SU-DHL-6 (cell line): ENCODE data around the gene CDC42EP3.

Experiments
- CTCF ChIP-seq: fragments of 200-600 bp; sonication (generic); IDR thresholded peaks from one replicate; pipeline ENCODE4 v1.5.1; 2017; ENCODE audit warnings: antibody characterized with exemption, mild to moderate bottlenecking, low read length, moderate library complexity; ENCODE audit not compliant: insufficient read depth, poor library complexity, severe bottlenecking
- EZH2phosphoT487 ChIP-seq: fragments of 200-600 bp; sonication (generic), shearing (Covaris generic); conservative IDR thresholded peaks from 2 replicates; pipeline ENCODE4 v1.6.1; 2018; ENCODE audit warnings: mild to moderate bottlenecking, antibody characterized with exemption, low read length, moderate library complexity, mixed read lengths

- TF ChIP-seq CTCF (no peak), EZH2phosphoT487 (no peak)
These were observed 78.4 kb downstream of the CDC42EP3 start for GRCh38 chr2:37593024-37593423.
